MCF 10A (cell line): ENCODE results near the gene TFAP2C. TPM values are rescaled to one million over a fixed set of nuclear protein-coding genes. Genes with fewer than 3 reads are reported as not detected.

ENCODE experiments used
- BruUV-seq: library from RNA; stranded (reverse); fragments of 400-500 nt; replicated peaks from 2 replicates; lab custom pipeline; 2021; lab: Mats Ljungman, UMichigan
- CTCF ChIA-PET: fragments of 300-600 bp; sonication (Branson Sonifier 250); formaldehyde crosslinking; extraction: SDS; loops from one replicate; lab custom pipeline; 2021; ENCODE audit warnings: antibody characterized with exemption, inconsistent platforms; lab: Yijun Ruan, JAX
- POLR2A ChIA-PET: fragments of 300-600, 350-650 bp; sonication (Branson Sonifier 250); formaldehyde crosslinking; extraction: SDS; loops from one replicate; lab custom pipeline; 2020; ENCODE audit warnings: antibody characterized with exemption, inconsistent platforms; lab: Yijun Ruan, JAX
- DNase-seq: peaks from one replicate; pipeline ENCODE4 v3.0.0-alpha.2; 2018; ENCODE audit not compliant: unreplicated experiment
- H3K27ac Mint-ChIP-seq: one replicate; pipeline ENCODE4 v1.8.0; 2022; ENCODE audit warnings: mild to moderate bottlenecking, low read depth, mixed read lengths; ENCODE audit not compliant: unreplicated experiment
- H3K27me3 Mint-ChIP-seq: one replicate; pipeline ENCODE4 v1.8.0; 2022; ENCODE audit warnings: mixed read lengths; ENCODE audit not compliant: insufficient read depth, unreplicated experiment
- H3K36me3 Mint-ChIP-seq: one replicate; pipeline ENCODE4 v1.8.0; 2022; ENCODE audit warnings: mild to moderate bottlenecking, moderate library complexity, mixed read lengths; ENCODE audit not compliant: insufficient read depth, unreplicated experiment
- H3K4me1 Mint-ChIP-seq: one replicate; pipeline ENCODE4 v1.8.0; 2022; ENCODE audit warnings: mixed read lengths; ENCODE audit not compliant: insufficient read depth, unreplicated experiment
- H3K4me3 Mint-ChIP-seq: one replicate; pipeline ENCODE4 v1.8.0; 2022; ENCODE audit warnings: mild to moderate bottlenecking, moderate library complexity, mixed read lengths; ENCODE audit not compliant: unreplicated experiment
- H3K9me3 Mint-ChIP-seq: one replicate; pipeline ENCODE4 v1.8.0; 2022; ENCODE audit warnings: mixed read lengths; ENCODE audit not compliant: unreplicated experiment
- CTCF ChIP-seq: fragments of 200-600 bp; IDR thresholded peaks from one replicate; pipeline ENCODE4 v1.8.0; 2022; ENCODE audit warnings: antibody characterized with exemption, mild to moderate bottlenecking; ENCODE audit not compliant: unreplicated experiment
- intact Hi-C: fragments of 100-400 bp; cut with micrococcal nuclease; formaldehyde crosslinking; loops from 2 replicates; pipeline ENCODE4 v1.14.1; 2022
- total RNA-seq: library from RNA; stranded (reverse); gene quantifications from 2 replicates; pipeline ENCODE4 v1.2.3, GENCODE V29; 2022

TFAP2C gene
- total RNA-seq, 1 experiment from 2014 or later = 13.2 TPM

- Mint-ChIP-seq H3K27me3 (no peaks in the 10 kb centered on the region), H3K36me3 (peaks cover 10% of the 10 kb centered on the region), H3K4me3 (peak overlapping the region; percentile 90), H3K9me3 (no peaks in the 10 kb centered on the region), H3K4me1 (peaks cover 9% of the 10 kb centered on the region), H3K27ac (no peak overlapping the region)
- intact Hi-C loops = loop anchor here (1.0 kb wide), 1 partner anchor 72 kb away; no protein-coding TSS in a partner anchor
- no peak for TF ChIP-seq CTCF
- ChIA-PET CTCF (interaction anchor here (0.7 to 8.5 kb wide), 4 partner anchors 76 to 615 kb away, joined by 3 to 121 read pairs (median 4); no protein-coding TSS in a partner anchor), POLR2A (interaction anchor here (2.8 kb wide), 1 partner anchor 72 kb away, joined by 14 read pairs; no protein-coding TSS in a partner anchor)
- no peak for DNase-seq
- BruUV-seq = no TSS peak
These were observed 1.7 kb upstream of the TFAP2C start for GRCh38 chr20:56627122-56628014.

- Mint-ChIP-seq H3K9me3 (no peaks in the 10 kb centered on the region), H3K27ac (no peak overlapping the region), H3K36me3 (peaks cover 15% of the 10 kb centered on the region), H3K27me3 (no peaks in the 10 kb centered on the region), H3K4me3 (peak overlapping the region; percentile 90), H3K4me1 (peaks cover 16% of the 10 kb centered on the region)
- intact Hi-C loops = loop anchor here (1.0 kb wide), 1 partner anchor 73 kb away; no protein-coding TSS in a partner anchor
- TF ChIP-seq CTCF = no peak
- ChIA-PET POLR2A (interaction anchor here (0.6 to 4.3 kb wide), 17 partner anchors 9 to 780 kb away, joined by 3 to 71 read pairs (median 5); partner anchors contain the start of gene RTF2), CTCF (interaction anchor here (0.6 to 8.5 kb wide), 8 partner anchors 77 to 614 kb away, joined by 4 to 121 read pairs (median 6); no protein-coding TSS in a partner anchor)
- no TSS peak for BruUV-seq
- no peak for DNase-seq
These were observed 862 bp upstream of the TFAP2C start for GRCh38 chr20:56628015-56628872.

- no peak for DNase-seq
These were observed 469 bp downstream of the TFAP2C start for GRCh38 chr20:56629464-56630085.

More at GRCh38 chr20:56629464-56630085, 469 bp downstream of the TFAP2C start:
- Mint-ChIP-seq H3K9me3 (no peaks in the 10 kb centered on the region), H3K4me1 (peaks cover 29% of the 10 kb centered on the region), H3K36me3 (peaks cover 25% of the 10 kb centered on the region), H3K27me3 (no peaks in the 10 kb centered on the region), H3K27ac (peak overlapping the region; percentile 85), H3K4me3 (peak overlapping the region; percentile 90)
- intact Hi-C loops = loop anchor here (1.0 to 10.0 kb wide), 8 partner anchors 85 to 451 kb away; no protein-coding TSS in a partner anchor
- CTCF ChIA-PET = interaction anchor here (0.5 to 8.5 kb wide), 59 partner anchors 7 to 926 kb away, joined by 3 to 121 read pairs (median 4); no protein-coding TSS in a partner anchor
- TF ChIP-seq CTCF = no peak
- POLR2A ChIA-PET = interaction anchor here (0.6 to 4.5 kb wide), 41 partner anchors 11 to 1681 kb away, joined by 3 to 71 read pairs (median 3); partner anchors contain the start of genes AURKA, CSTF1, FAM210B and RTF2
- BruUV-seq = no TSS peak
